ENCODE measurements around the gene CSNK1E.

GRCh38 chr22:38264322-38264843, 52.9 kb downstream of the CSNK1E start:
- no peak for TF ChIP-seq CTCF (IDR thresholded peaks at IDR 0.05)
- no peak for TF ChIP-seq ZFX (IDR thresholded peaks at IDR 0.05; ENCODE audit: borderline replicate concordance)
